IMR-90 (cell line): ENCODE data around the gene ATP11B. TPM values are rescaled to one million over a fixed set of nuclear protein-coding genes. Genes with fewer than 3 reads are reported as not detected.

Experiments
- ATAC-seq: fragments of 200-7000 bp; cut with Tn5 transposase; 2 replicates; pipeline ENCODE4 v1.9.1; 2020; ENCODE audit warnings: low read depth, mild to moderate bottlenecking, moderate library complexity
- BruUV-seq: library from RNA; stranded (reverse); fragments of 400-500 nt; replicated peaks from 2 replicates; lab custom pipeline; 2021; lab: Mats Ljungman, UMichigan
- CTCF ChIA-PET: fragments of 300-600 bp; formaldehyde crosslinking; extraction: SDS; loops from one replicate; lab custom pipeline; 2021; ENCODE audit warnings: antibody characterized with exemption; lab: Yijun Ruan, JAX
- POLR2A ChIA-PET: fragments of 300-600 bp; sonication (Branson Sonifier 250); formaldehyde crosslinking; loops from one replicate; lab custom pipeline; 2022; ENCODE audit warnings: antibody characterized with exemption; ENCODE audit not compliant: unreplicated experiment; lab: Charles Lee
- DNase-seq: peaks from one replicate; pipeline ENCODE4 v3.0.0; 2013
- H2AFZ ChIP-seq: replicated peaks from 2 replicates; pipeline ENCODE3; 2013; ENCODE audit warnings: low read length, mild to moderate bottlenecking; ENCODE audit not compliant: poor library complexity
- H2AK5ac ChIP-seq: 2 replicates; pipeline ENCODE4 v1.6.1; 2013; ENCODE audit warnings: low read depth, low read length, inconsistent platforms
- H2AK9ac ChIP-seq: replicated peaks from 2 replicates; pipeline ENCODE3; 2013; ENCODE audit warnings: mild to moderate bottlenecking, low read depth, low read length, moderate library complexity; ENCODE audit not compliant: poor library complexity
- H2BK120ac ChIP-seq: 2 replicates; pipeline ENCODE4 v1.6.1; 2013; ENCODE audit warnings: low read depth, low read length, inconsistent platforms
- H2BK15ac ChIP-seq: 3 replicates; pipeline ENCODE4 v1.6.1; 2013; ENCODE audit warnings: low read depth, low read length, inconsistent platforms
- H2BK20ac ChIP-seq: 2 replicates; pipeline ENCODE4 v1.6.1; 2013; ENCODE audit warnings: low read depth, mild to moderate bottlenecking, inconsistent platforms, low read length, moderate library complexity
- H2BK5ac ChIP-seq: 2 replicates; pipeline ENCODE4 v1.6.1; 2013; ENCODE audit warnings: mild to moderate bottlenecking, low read depth, low read length, inconsistent platforms; ENCODE audit not compliant: poor library complexity, severe bottlenecking
- H3K14ac ChIP-seq: replicated peaks from 2 replicates; pipeline ENCODE4 v1.6.1; 2013; ENCODE audit warnings: low read depth, low read length, inconsistent platforms
- H3K18ac ChIP-seq: 2 replicates; pipeline ENCODE4 v1.6.1; 2013; ENCODE audit warnings: low read depth, low read length, control low read depth
- H3K23ac ChIP-seq: 2 replicates; pipeline ENCODE4 v1.6.1; 2013; ENCODE audit warnings: low read depth, low read length, inconsistent platforms
- H3K27ac ChIP-seq: 2 replicates; pipeline ENCODE4 v1.5.1; 2013; ENCODE audit warnings: mild to moderate bottlenecking, control low read depth, low read length; ENCODE audit not compliant: insufficient read depth
- H3K27me3 ChIP-seq: 2 replicates; pipeline ENCODE4 v1.6.1; 2013; ENCODE audit warnings: low read length; ENCODE audit not compliant: control insufficient read depth, insufficient read depth
- H3K36me3 ChIP-seq: 2 replicates; pipeline ENCODE4 v1.6.1; 2013; ENCODE audit warnings: low read length, mixed read lengths; ENCODE audit not compliant: control insufficient read depth, insufficient read depth
- H3K4ac ChIP-seq: 2 replicates; pipeline ENCODE4 v1.6.1; 2013; ENCODE audit warnings: low read depth, low read length, inconsistent platforms
- H3K4me1 ChIP-seq: 2 replicates; pipeline ENCODE4 v1.6.1; 2013; ENCODE audit warnings: low read length, mixed read lengths; ENCODE audit not compliant: control insufficient read depth, insufficient read depth
- H3K4me2 ChIP-seq: 2 replicates; pipeline ENCODE4 v1.6.1; 2013; ENCODE audit warnings: low read depth, mild to moderate bottlenecking, control low read depth, low read length, moderate library complexity
- H3K4me3 ChIP-seq: 2 replicates; pipeline ENCODE4 v1.5.1; 2013; ENCODE audit warnings: low read depth, mild to moderate bottlenecking, control low read depth, low read length, moderate library complexity; ENCODE audit not compliant: insufficient read depth
- H3K56ac ChIP-seq: 2 replicates; pipeline ENCODE4 v1.6.1; 2013; ENCODE audit warnings: low read length, inconsistent platforms; ENCODE audit not compliant: insufficient read depth; ENCODE audit errors: extremely low read depth
- H3K79me1 ChIP-seq, 2 experiments: 2 replicates each; pipeline ENCODE4 v1.6.1; 2013; ENCODE audit warnings: low read length in 2 of 2, inconsistent platforms in 1 of 2, low read depth in 1 of 2
- H3K9ac ChIP-seq: 2 replicates; pipeline ENCODE4 v1.6.1; 2013; ENCODE audit warnings: low read depth, low read length, control low read depth
- H3K9me1 ChIP-seq: 2 replicates; pipeline ENCODE4 v1.6.1; 2013; ENCODE audit warnings: low read length, inconsistent platforms; ENCODE audit not compliant: insufficient read depth
- H3K9me3 ChIP-seq: 2 replicates; pipeline ENCODE4 v1.6.1; 2013; ENCODE audit warnings: low read length; ENCODE audit not compliant: control insufficient read depth, insufficient read depth
- H4K20me1 ChIP-seq: 2 replicates; pipeline ENCODE4 v1.6.1; 2013; ENCODE audit warnings: low read length, inconsistent platforms; ENCODE audit not compliant: insufficient read depth
- H4K5ac ChIP-seq: 2 replicates; pipeline ENCODE4 v1.6.1; 2013; ENCODE audit warnings: mild to moderate bottlenecking, low read depth, low read length, control low read depth
- H4K8ac ChIP-seq, 2 experiments: 2 replicates each; pipeline ENCODE4 v1.6.1; 2013; ENCODE audit warnings: low read depth in 2 of 2, low read length in 2 of 2, control low read depth in 1 of 2, inconsistent platforms in 1 of 2
- H4K91ac ChIP-seq: 2 replicates; pipeline ENCODE4 v1.6.1; 2013; ENCODE audit warnings: low read depth, low read length, inconsistent platforms; ENCODE audit not compliant: insufficient read depth
- BHLHE40 ChIP-seq: fragments of 150-350 bp; IDR thresholded peaks from 2 replicates; pipeline ENCODE4 v1.6.1; 2016; ENCODE audit warnings: mild to moderate bottlenecking, low read depth, low read length
- CEBPB ChIP-seq: IDR thresholded peaks from 2 replicates; pipeline ENCODE4 v1.6.1; 2012; ENCODE audit warnings: low read depth, low read length, improper control_type of control experiment
- FOS ChIP-seq: fragments of 150-350 bp; IDR thresholded peaks from 2 replicates; pipeline ENCODE4 v1.6.1; 2016; ENCODE audit warnings: low read depth, low read length
- MAFK ChIP-seq: IDR thresholded peaks from 2 replicates; pipeline ENCODE4 v1.6.1; 2012; ENCODE audit warnings: low read depth, low read length, improper control_type of control experiment
- MAZ ChIP-seq: IDR thresholded peaks from 2 replicates; pipeline ENCODE4 v1.6.1; 2012; ENCODE audit warnings: low read depth, mild to moderate bottlenecking, low read length, improper control_type of control experiment, moderate library complexity, borderline replicate concordance
- MXI1 ChIP-seq: IDR thresholded peaks from 2 replicates; pipeline ENCODE4 v1.6.1; 2012; ENCODE audit warnings: low read depth, mild to moderate bottlenecking, low read length, moderate library complexity, borderline replicate concordance
- RFX5 ChIP-seq: IDR thresholded peaks from 2 replicates; pipeline ENCODE4 v1.8.0; 2012; ENCODE audit warnings: low read depth, mild to moderate bottlenecking, low read length, moderate library complexity
- SMC3 ChIP-seq: fragments of 150-350 bp; IDR thresholded peaks from 2 replicates; pipeline ENCODE4 v1.6.1; 2016; ENCODE audit warnings: low read depth, mild to moderate bottlenecking, antibody characterized with exemption, low read length, moderate library complexity
- USF2 ChIP-seq: fragments of 150-350 bp; IDR thresholded peaks from 2 replicates; pipeline ENCODE4 v1.6.1; 2017; ENCODE audit warnings: mild to moderate bottlenecking, antibody characterized with exemption, low read length, low read depth
- WGBS, 2 experiments: methylation state at CpG; one replicate each; pipeline versions ENCODE4 v1.1.5 to v1.1.7; 2013; ENCODE audit warnings: missing lambda C conversion rate in 2 of 2; ENCODE audit not compliant: insufficient read length in 1 of 2; ENCODE audit errors: extremely low coverage in 2 of 2; 5-methylcytosine and 5-hydroxymethylcytosine counted together
- dilution Hi-C: fragments of 300-500 bp; cut with HindIII; formaldehyde crosslinking; loops from one replicate; pipeline ENCODE4 v1.14.3; 2018; ENCODE audit warnings: low sequenced_read_pairs; ENCODE audit not compliant: unreplicated experiment
- in situ Hi-C: fragments of 300-500 bp; cut with MboI; formaldehyde crosslinking; loops from 3 replicates; pipeline ENCODE4 v1.14.3; 2019; ENCODE audit warnings: low sequenced_read_pairs, inconsistent platforms, mixed read lengths
- intact Hi-C: fragments of 100-400 bp; cut with micrococcal nuclease; formaldehyde crosslinking; loops from 2 replicates; pipeline ENCODE4 v1.10.0; 2022
- polyA plus RNA-seq, 3 experiments: library from polyadenylated mRNA; depleted of rRNA; stranded (reverse); fragments of >200 nt; gene quantifications; 2 replicates each; pipeline ENCODE4 v1.2.3, GENCODE V29; 2012; ENCODE audit warnings: low replicate concordance in 1 of 3
- total RNA-seq: library from RNA; depleted of rRNA; stranded (reverse); fragments of >200 nt; gene quantifications from 2 replicates; pipeline ENCODE4 v1.2.3, GENCODE V29; 2012
- TF ChIP-seq, protein P1 (sequence below): conservative IDR thresholded peaks from 2 replicates; pipeline ENCODE4 v1.5.1; 2012; ENCODE audit warnings: mild to moderate bottlenecking, low read depth, low read length, improper control_type of control experiment

ATP11B gene
- total and polyA plus RNA-seq, 2 of the 4 experiments (the other 2 are of a cell fraction), result 10.0 to 39.6 TPM

DNA sequence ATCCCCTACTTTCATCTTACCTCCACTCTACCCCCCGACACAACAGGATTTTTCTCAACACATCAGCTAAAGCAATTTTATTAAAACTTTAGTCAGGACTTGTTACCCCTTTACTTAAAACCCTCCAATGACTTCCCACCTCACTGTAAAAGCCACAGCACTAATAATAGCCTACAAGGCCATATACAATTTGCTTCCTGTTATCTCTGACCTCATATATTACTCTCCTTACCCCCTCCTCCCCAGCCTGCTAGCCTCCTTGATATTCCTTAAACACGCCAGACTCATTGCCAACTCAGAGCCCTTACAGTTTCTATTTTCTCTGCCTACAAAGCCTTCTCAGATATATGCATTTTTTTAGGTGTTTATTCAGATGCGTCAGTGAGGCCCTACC, 132.6 kb downstream of the ATP11B start:
- Histone ChIP-seq H3K9ac (no peak overlapping the region), H2BK120ac (no peak overlapping the region), H3K4me3 (no peak overlapping the region), H3K27ac (no peak overlapping the region), H2BK15ac (no peak overlapping the region), H4K91ac (no peak overlapping the region), H3K9me3 (no peaks in the 10 kb centered on the region), H3K79me1 (no peaks in the 10 kb centered on the region), H3K18ac (no peak overlapping the region), H4K8ac (no peak overlapping the region), H3K14ac (no peak overlapping the region), H2BK5ac (no peak overlapping the region), H3K4ac (no peak overlapping the region), H3K4me2 (no peak overlapping the region), H3K27me3 (no peaks in the 10 kb centered on the region), H4K5ac (no peak overlapping the region), H4K20me1 (no peaks in the 10 kb centered on the region), H3K9me1 (no peaks in the 10 kb centered on the region), H3K4me1 (no peaks in the 10 kb centered on the region), H3K23ac (no peak overlapping the region), H2BK20ac (no peak overlapping the region), H3K36me3 (no peaks in the 10 kb centered on the region), H2AK9ac (no peak overlapping the region), H2AK5ac (no peak overlapping the region), H3K56ac (no peak overlapping the region), H2AFZ (no peak overlapping the region)
- CTCF ChIA-PET, result interaction anchor here (0.6 kb wide), 2 partner anchors 65 to 203 kb away, joined by 3 read pairs; no protein-coding TSS in a partner anchor
- no peak for ATAC-seq
- in situ Hi-C loops (no loop called here), intact Hi-C loops (no loop called here), dilution Hi-C loops (no loop called here)
- POLR2A ChIA-PET, result no interaction called here
- TF ChIP-seq, protein P1, sequence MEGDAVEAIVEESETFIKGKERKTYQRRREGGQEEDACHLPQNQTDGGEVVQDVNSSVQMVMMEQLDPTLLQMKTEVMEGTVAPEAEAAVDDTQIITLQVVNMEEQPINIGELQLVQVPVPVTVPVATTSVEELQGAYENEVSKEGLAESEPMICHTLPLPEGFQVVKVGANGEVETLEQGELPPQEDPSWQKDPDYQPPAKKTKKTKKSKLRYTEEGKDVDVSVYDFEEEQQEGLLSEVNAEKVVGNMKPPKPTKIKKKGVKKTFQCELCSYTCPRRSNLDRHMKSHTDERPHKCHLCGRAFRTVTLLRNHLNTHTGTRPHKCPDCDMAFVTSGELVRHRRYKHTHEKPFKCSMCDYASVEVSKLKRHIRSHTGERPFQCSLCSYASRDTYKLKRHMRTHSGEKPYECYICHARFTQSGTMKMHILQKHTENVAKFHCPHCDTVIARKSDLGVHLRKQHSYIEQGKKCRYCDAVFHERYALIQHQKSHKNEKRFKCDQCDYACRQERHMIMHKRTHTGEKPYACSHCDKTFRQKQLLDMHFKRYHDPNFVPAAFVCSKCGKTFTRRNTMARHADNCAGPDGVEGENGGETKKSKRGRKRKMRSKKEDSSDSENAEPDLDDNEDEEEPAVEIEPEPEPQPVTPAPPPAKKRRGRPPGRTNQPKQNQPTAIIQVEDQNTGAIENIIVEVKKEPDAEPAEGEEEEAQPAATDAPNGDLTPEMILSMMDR, result no peak
- no peak for TF ChIP-seq MXI1
- TF ChIP-seq MAZ, result no peak
- no peak for TF ChIP-seq FOS
- TF ChIP-seq RFX5, result no peak
- TF ChIP-seq BHLHE40, result no peak
- TF ChIP-seq CEBPB, result no peak
- TF ChIP-seq USF2, result no peak
- no peak for TF ChIP-seq MAFK
- TF ChIP-seq SMC3, result no peak
- no peak for DNase-seq
- BruUV-seq, result no TSS peak
- WGBS, 2 experiments, result 78% methylated on average over 1 of the region's 3 CpGs; no CpG with 5 or more reads in 1 of the 2 experiments
